NCI-H2171 treated with DMSO at 0.1 percent for 48 hours (cell line): ENCODE data around the gene IFIH1.

Source experiments
- DNase-seq: peaks from one replicate; lab custom pipeline; 2025; lab: John Stamatoyannopoulos, UW

The IFIH1 gene

GRCh38 chr2:162318328-162319180 lies at the start of gene IFIH1:
Gene IFIH1, minus strand, starts transcription at chr2:162318684. Its CDS starts 377 bp downstream, at chr2:162318307.
- peak; percentile 59 for DNase-seq

GRCh38 chr2:162365392-162365791 lies 46.9 kb upstream of the IFIH1 start:
- no peak for DNase-seq

- no peak for DNase-seq
These were observed 26.1 kb upstream of the IFIH1 start for GRCh38 chr2:162344617-162344950.

GRCh38 chr2:162343824-162344616 lies 25.5 kb upstream of the IFIH1 start, which contains the start of gene GCA:
Gene GCA, plus strand, starts transcription at chr2:162344132. Its CDS starts 117 bp downstream, at chr2:162344249.
- peak; percentile 98 for DNase-seq

GRCh38 chr2:162343492-162343823 lies 25.0 kb upstream of the IFIH1 start:
- DNase-seq: no peak

- no peak for DNase-seq
These were observed 24.4 kb upstream of the IFIH1 start for GRCh38 chr2:162342841-162343240.

- DNase-seq: no peak
These were observed 23.8 kb upstream of the IFIH1 start for GRCh38 chr2:162342321-162342720.

- DNase-seq: no peak
These were observed 22.3 kb upstream of the IFIH1 start for GRCh38 chr2:162340822-162341221.

GRCh38 chr2:162337868-162338267 lies 19.4 kb upstream of the IFIH1 start:
- no peak for DNase-seq

- DNase-seq: peak; percentile 53
These were observed 15.5 kb upstream of the IFIH1 start for GRCh38 chr2:162333968-162334367.

- DNase-seq: no peak
These were observed 12.4 kb upstream of the IFIH1 start for GRCh38 chr2:162330881-162331280.

- DNase-seq: no peak
These were observed 10.1 kb upstream of the IFIH1 start for GRCh38 chr2:162328424-162329157.

- no peak for DNase-seq
These were observed 9.3 kb upstream of the IFIH1 start for GRCh38 chr2:162327806-162328205.

GRCh38 chr2:162327134-162327769 lies 8.8 kb upstream of the IFIH1 start:
- DNase-seq: no peak

GRCh38 chr2:162324953-162325352 lies 6.5 kb upstream of the IFIH1 start:
- DNase-seq: no peak

- no peak for DNase-seq
These were observed 2.5 kb upstream of the IFIH1 start for GRCh38 chr2:162320864-162321517.

- DNase-seq: no peak
These were observed 590 bp downstream of the IFIH1 start for GRCh38 chr2:162317861-162318327.

- DNase-seq: no peak
These were observed 1.3 kb downstream of the IFIH1 start for GRCh38 chr2:162317058-162317742.

- DNase-seq: no peak
These were observed 1.9 kb downstream of the IFIH1 start for GRCh38 chr2:162316590-162316989.

GRCh38 chr2:162315938-162316337 lies 2.5 kb downstream of the IFIH1 start:
- no peak for DNase-seq

GRCh38 chr2:162312853-162313252 lies 5.6 kb downstream of the IFIH1 start:
- no peak for DNase-seq
